ENCODE data around the gene ENOX1. TPM values are rescaled to one million over a fixed set of nuclear protein-coding genes. Genes with fewer than 3 reads are reported as not detected.

The ENOX1 gene
- polyA plus RNA-seq, 3 donors: 0.04 TPM; not detected in 2

DNA sequence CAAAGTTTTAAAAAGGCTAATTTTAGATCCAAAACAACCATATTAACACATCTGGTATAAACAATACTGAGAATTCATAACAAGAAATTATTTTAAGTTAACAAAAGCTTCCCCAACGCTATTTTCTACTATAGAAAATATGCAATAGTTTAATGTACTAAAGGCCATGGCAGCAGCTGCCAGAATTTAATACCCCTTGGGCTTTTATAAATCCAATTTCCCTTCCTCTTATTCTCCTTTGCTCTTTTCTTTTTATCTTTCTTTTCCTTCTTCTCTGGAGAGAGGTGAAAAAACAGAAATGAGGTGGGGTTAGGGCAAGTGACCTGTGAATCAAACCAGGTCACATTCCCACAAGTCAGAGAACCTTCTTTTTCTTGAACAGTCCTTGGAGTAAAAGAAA is 58.9 kb downstream of the ENOX1 start:
- no CpG with 5 or more reads among the region's 1 CpG for WGBS (ENCODE audit: insufficient coverage)
- H3K27me3 Mint-ChIP-seq (ENCODE audit: low read depth in 3 of 3): peaks cover 2 to 4% (median 2%) of the 10 kb centered on the region in 3 donors
- no peaks in the 10 kb centered on the region for H3K4me1 ChIP-seq (ENCODE audit: control insufficient read depth in 1 of 2, insufficient read depth in 2 of 2, low read length in 2 of 2)
- H3K9ac ChIP-seq (ENCODE audit: insufficient read depth, low read length, poor library complexity, severe bottlenecking): no peak overlapping the region
- no peaks in the 10 kb centered on the region for H3K9me3 ChIP-seq (replicated peaks in 1 of 2; ENCODE audit: control insufficient read depth in 1 of 2, insufficient read depth in 1 of 2, low read length in 2 of 2)
- intact Hi-C loops (cut with micrococcal nuclease): no loop called here
- H3K36me3 Mint-ChIP-seq: no peaks in the 10 kb centered on the region
- H3K27ac Mint-ChIP-seq: no peak overlapping the region
- no peak overlapping the region for H2AFZ ChIP-seq (ENCODE audit: insufficient read depth, low read depth, low read length, poor library complexity, severe bottlenecking)
- H4K20me1 ChIP-seq (ENCODE audit: insufficient read depth, low read length): no peaks in the 10 kb centered on the region
- no peaks in the 10 kb centered on the region for H3K36me3 ChIP-seq (replicated peaks in 1 of 2; ENCODE audit: control insufficient read depth in 1 of 2, insufficient read depth in 2 of 2, low read length in 2 of 2)
- no peaks in the 10 kb centered on the region for H3K4me1 Mint-ChIP-seq
- no peak overlapping the region for H3K27ac ChIP-seq (ENCODE audit: low read depth in 1 of 2, low read length in 2 of 2)
- DNase-seq: no peak
- no peak overlapping the region for H3K4me2 ChIP-seq (replicated peaks; ENCODE audit: extremely low read depth, low read length, poor library complexity, severe bottlenecking)
- H3K4me3 Mint-ChIP-seq: no peak overlapping the region
- TF ChIP-seq, protein P1, sequence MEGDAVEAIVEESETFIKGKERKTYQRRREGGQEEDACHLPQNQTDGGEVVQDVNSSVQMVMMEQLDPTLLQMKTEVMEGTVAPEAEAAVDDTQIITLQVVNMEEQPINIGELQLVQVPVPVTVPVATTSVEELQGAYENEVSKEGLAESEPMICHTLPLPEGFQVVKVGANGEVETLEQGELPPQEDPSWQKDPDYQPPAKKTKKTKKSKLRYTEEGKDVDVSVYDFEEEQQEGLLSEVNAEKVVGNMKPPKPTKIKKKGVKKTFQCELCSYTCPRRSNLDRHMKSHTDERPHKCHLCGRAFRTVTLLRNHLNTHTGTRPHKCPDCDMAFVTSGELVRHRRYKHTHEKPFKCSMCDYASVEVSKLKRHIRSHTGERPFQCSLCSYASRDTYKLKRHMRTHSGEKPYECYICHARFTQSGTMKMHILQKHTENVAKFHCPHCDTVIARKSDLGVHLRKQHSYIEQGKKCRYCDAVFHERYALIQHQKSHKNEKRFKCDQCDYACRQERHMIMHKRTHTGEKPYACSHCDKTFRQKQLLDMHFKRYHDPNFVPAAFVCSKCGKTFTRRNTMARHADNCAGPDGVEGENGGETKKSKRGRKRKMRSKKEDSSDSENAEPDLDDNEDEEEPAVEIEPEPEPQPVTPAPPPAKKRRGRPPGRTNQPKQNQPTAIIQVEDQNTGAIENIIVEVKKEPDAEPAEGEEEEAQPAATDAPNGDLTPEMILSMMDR (IDR thresholded peaks at IDR 0.05): no peak
- no peaks in the 10 kb centered on the region for H3K79me2 ChIP-seq (ENCODE audit: insufficient read depth, low read length)
- H3K27me3 ChIP-seq (ENCODE audit: control insufficient read depth in 2 of 2, insufficient read depth in 2 of 2, low read length in 2 of 2): no peaks in the 10 kb centered on the region
- peaks cover 0 to 1% (median 0%) of the 10 kb centered on the region in 7 donors for H3K9me3 Mint-ChIP-seq
- no peak overlapping the region for H3K4me3 ChIP-seq (replicated peaks in 1 of 3; ENCODE audit: low read depth in 2 of 3, low read length in 3 of 3)

DNA sequence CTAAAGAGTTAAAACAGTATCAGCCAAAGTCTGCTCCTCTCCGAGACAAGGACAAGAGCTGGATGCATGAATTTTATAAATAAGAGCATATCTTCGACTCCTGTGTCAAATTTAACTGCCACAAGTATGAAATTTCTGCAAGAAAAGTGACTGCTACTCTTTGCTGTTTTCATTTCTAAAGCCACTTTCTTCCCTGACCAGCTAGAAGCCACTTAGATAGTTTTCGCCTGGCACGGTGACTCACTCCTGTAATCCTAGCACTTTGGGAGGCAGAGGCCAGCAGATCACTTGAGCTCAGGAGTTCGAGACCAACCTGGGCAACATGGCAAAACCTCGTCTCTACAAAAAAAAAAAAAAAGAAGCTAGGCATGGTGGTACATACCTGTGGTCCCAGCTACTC is 61.3 kb downstream of the ENOX1 start:
- no peaks in the 10 kb centered on the region for H3K9me3 ChIP-seq (replicated peaks in 1 of 2; ENCODE audit: control insufficient read depth in 1 of 2, insufficient read depth in 1 of 2, low read length in 2 of 2)
- TF ChIP-seq, protein P1 (IDR thresholded peaks at IDR 0.05): no peak
- no peak for DNase-seq
- Mint-ChIP-seq H3K27ac (no peak overlapping the region), H3K27me3 (ENCODE audit: low read depth in 3 of 3) (peaks cover 1 to 2% (median 2%) of the 10 kb centered on the region in 3 donors), H3K9me3 (peaks cover 0 to 1% (median 0%) of the 10 kb centered on the region in 7 donors), H3K4me3 (no peak overlapping the region), H3K4me1 (no peaks in the 10 kb centered on the region), H3K36me3 (no peaks in the 10 kb centered on the region)
- H3K27ac ChIP-seq (ENCODE audit: low read depth in 1 of 2, low read length in 2 of 2): no peak overlapping the region
- H3K79me2 ChIP-seq (ENCODE audit: insufficient read depth, low read length): no peaks in the 10 kb centered on the region
- H3K9ac ChIP-seq (ENCODE audit: insufficient read depth, low read length, poor library complexity, severe bottlenecking): no peak overlapping the region
- no peaks in the 10 kb centered on the region for H3K27me3 ChIP-seq (ENCODE audit: control insufficient read depth in 2 of 2, insufficient read depth in 2 of 2, low read length in 2 of 2)
- no peak overlapping the region for H3K4me3 ChIP-seq (replicated peaks in 1 of 3; ENCODE audit: low read depth in 2 of 3, low read length in 3 of 3)
- no peak overlapping the region for H3K4me2 ChIP-seq (replicated peaks; ENCODE audit: extremely low read depth, low read length, poor library complexity, severe bottlenecking)
- H4K20me1 ChIP-seq (ENCODE audit: insufficient read depth, low read length): no peaks in the 10 kb centered on the region
- no peaks in the 10 kb centered on the region for H3K4me1 ChIP-seq (ENCODE audit: control insufficient read depth in 1 of 2, insufficient read depth in 2 of 2, low read length in 2 of 2)
- intact Hi-C loops (cut with micrococcal nuclease): no loop called here
- H2AFZ ChIP-seq (ENCODE audit: insufficient read depth, low read depth, low read length, poor library complexity, severe bottlenecking): no peak overlapping the region
- H3K36me3 ChIP-seq (replicated peaks in 1 of 2; ENCODE audit: control insufficient read depth in 1 of 2, insufficient read depth in 2 of 2, low read length in 2 of 2): no peaks in the 10 kb centered on the region
- WGBS (ENCODE audit: insufficient coverage): 91% methylated on average over 5 of the region's 6 CpGs
